H9 (cell line): ENCODE measurements around the gene CD84. TPM values are rescaled to one million over a fixed set of nuclear protein-coding genes. Genes with fewer than 3 reads are reported as not detected.

Experiments used
- DNase-seq: peaks from one replicate; pipeline ENCODE4 v3.0.0-alpha.2; 2017
- H2AFZ ChIP-seq: one replicate; pipeline ENCODE4 v1.6.1; 2013; ENCODE audit warnings: mild to moderate bottlenecking, low read length, control low read depth, moderate library complexity
- H2AK5ac ChIP-seq: 2 replicates; pipeline ENCODE4 v1.6.1; 2013; ENCODE audit warnings: low read length, control low read depth, mixed read lengths; ENCODE audit not compliant: insufficient read length
- H2BK120ac ChIP-seq: one replicate; pipeline ENCODE4 v1.6.1; 2013; ENCODE audit warnings: low read depth, mild to moderate bottlenecking, low read length, control low read depth, inconsistent platforms; ENCODE audit not compliant: poor library complexity, severe bottlenecking
- H2BK12ac ChIP-seq: 2 replicates; pipeline ENCODE4 v1.6.1; 2013; ENCODE audit warnings: low read length, control low read depth, mixed read lengths, low read depth; ENCODE audit not compliant: insufficient read length
- H2BK15ac ChIP-seq: 2 replicates; pipeline ENCODE4 v1.6.1; 2013; ENCODE audit warnings: low read depth, low read length, control low read depth
- H2BK20ac ChIP-seq: one replicate; pipeline ENCODE4 v1.6.1; 2013; ENCODE audit warnings: low read depth, mild to moderate bottlenecking, low read length, control low read depth, inconsistent platforms; ENCODE audit not compliant: poor library complexity, severe bottlenecking
- H2BK5ac ChIP-seq: 2 replicates; pipeline ENCODE4 v1.6.1; 2013; ENCODE audit warnings: low read length, control low read depth, mixed read lengths; ENCODE audit not compliant: insufficient read length
- H3K14ac ChIP-seq: 2 replicates; pipeline ENCODE4 v1.6.1; 2013; ENCODE audit warnings: low read length, control low read depth; ENCODE audit not compliant: insufficient read depth
- H3K18ac ChIP-seq: 2 replicates; pipeline ENCODE4 v1.6.1; 2013; ENCODE audit warnings: low read depth, mild to moderate bottlenecking, mixed read lengths, low read length, control low read depth; ENCODE audit not compliant: insufficient read length
- H3K23ac ChIP-seq: 2 replicates; pipeline ENCODE4 v1.6.1; 2013; ENCODE audit warnings: low read length, control low read depth, mixed read lengths, low read depth; ENCODE audit not compliant: insufficient read length
- H3K23me2 ChIP-seq: 2 replicates; pipeline ENCODE4 v1.6.1; 2013; ENCODE audit warnings: low read depth, mild to moderate bottlenecking, mixed read lengths, low read length, control low read depth; ENCODE audit not compliant: insufficient read length, poor library complexity, severe bottlenecking
- H3K27ac ChIP-seq: 2 replicates; pipeline ENCODE4 v1.5.1; 2013; ENCODE audit warnings: low read length, control low read depth, mixed read lengths, low read depth; ENCODE audit not compliant: insufficient read length
- H3K27me3 ChIP-seq: 2 replicates; pipeline ENCODE4 v1.6.1; 2013; ENCODE audit warnings: low read length, control low read depth, inconsistent platforms; ENCODE audit not compliant: insufficient read depth
- H3K4ac ChIP-seq: 2 replicates; pipeline ENCODE4 v1.6.1; 2013; ENCODE audit warnings: low read depth, mild to moderate bottlenecking, control low read depth, inconsistent platforms, low read length, moderate library complexity
- H3K4me1 ChIP-seq: 2 replicates; pipeline ENCODE4 v1.6.1; 2013; ENCODE audit warnings: low read length, control low read depth, inconsistent platforms; ENCODE audit not compliant: insufficient read depth
- H3K4me2 ChIP-seq: 2 replicates; pipeline ENCODE4 v1.6.1; 2013; ENCODE audit warnings: low read length, control low read depth, mixed read lengths; ENCODE audit not compliant: insufficient read length, insufficient read depth
- H3K56ac ChIP-seq: 2 replicates; pipeline ENCODE4 v1.6.1; 2013; ENCODE audit warnings: low read depth, mild to moderate bottlenecking, mixed read lengths, low read length, control low read depth; ENCODE audit not compliant: insufficient read length
- H3K79me1 ChIP-seq: 2 replicates; pipeline ENCODE4 v1.6.1; 2013; ENCODE audit warnings: low read depth, mild to moderate bottlenecking, moderate library complexity, low read length, control low read depth, inconsistent platforms; ENCODE audit not compliant: insufficient read depth, poor library complexity, severe bottlenecking
- H3K79me2 ChIP-seq: 2 replicates; pipeline ENCODE4 v1.6.1; 2013; ENCODE audit warnings: low read length, control low read depth, inconsistent platforms; ENCODE audit not compliant: insufficient read depth
- H3K9ac ChIP-seq: 2 replicates; pipeline ENCODE4 v1.6.1; 2013; ENCODE audit warnings: low read length, control low read depth, mixed read lengths; ENCODE audit not compliant: insufficient read length; ENCODE audit errors: extremely low read depth
- H3K9me3 ChIP-seq: one replicate; pipeline ENCODE4 v1.6.1; 2013; ENCODE audit warnings: low read depth, low read length, inconsistent platforms; ENCODE audit not compliant: control insufficient read depth
- H3T11ph ChIP-seq: one replicate; pipeline ENCODE4 v1.6.1; 2013; ENCODE audit warnings: mild to moderate bottlenecking, low read length, control low read depth, inconsistent platforms
- H4K20me1 ChIP-seq: one replicate; pipeline ENCODE4 v1.6.1; 2013; ENCODE audit not compliant: control insufficient read depth, insufficient read length, insufficient read depth
- H4K5ac ChIP-seq: 2 replicates; pipeline ENCODE4 v1.6.1; 2013; ENCODE audit warnings: low read depth, mild to moderate bottlenecking, mixed read lengths, low read length, control low read depth; ENCODE audit not compliant: insufficient read length
- H4K8ac ChIP-seq: replicated peaks from 2 replicates; pipeline ENCODE4 v1.6.1; 2013; ENCODE audit warnings: low read length, control low read depth, mixed read lengths, low read depth; ENCODE audit not compliant: insufficient read length
- H4K91ac ChIP-seq: 2 replicates; pipeline ENCODE4 v1.6.1; 2013; ENCODE audit warnings: low read depth, mild to moderate bottlenecking, moderate library complexity, mixed read lengths, low read length, control low read depth; ENCODE audit not compliant: insufficient read length
- H3K27ac Mint-ChIP-seq, 3 experiments: 2 replicates in 2 of 3; 3 replicates in 1 of 3; pipeline ENCODE4 v1.8.0; 2020 to 2021; ENCODE audit warnings: mixed read lengths in 3 of 3, mild to moderate bottlenecking in 1 of 3, moderate library complexity in 1 of 3
- H3K27me3 Mint-ChIP-seq: 2 replicates; pipeline ENCODE4 v1.8.0; 2021; ENCODE audit warnings: low read depth, mild to moderate bottlenecking, moderate library complexity, mixed read lengths
- H3K36me3 Mint-ChIP-seq, 3 experiments: 2 replicates in 2 of 3; 3 replicates in 1 of 3; pipeline ENCODE4 v1.8.0; 2020 to 2021; ENCODE audit warnings: low read depth in 3 of 3, mixed read lengths in 3 of 3; ENCODE audit not compliant: insufficient read depth in 1 of 3
- H3K4me1 Mint-ChIP-seq, 2 experiments: 2 replicates each; pipeline ENCODE4 v1.8.0; 2020; ENCODE audit warnings: mixed read lengths in 2 of 2
- H3K4me3 Mint-ChIP-seq, 2 experiments: 2 replicates in 1 of 2; 3 replicates in 1 of 2; pipeline ENCODE4 v1.8.0; 2020 to 2021; ENCODE audit warnings: mild to moderate bottlenecking in 2 of 2, mixed read lengths in 2 of 2, moderate library complexity in 1 of 2
- H3K9me3 Mint-ChIP-seq, 2 experiments: 2 replicates in 1 of 2; 3 replicates in 1 of 2; pipeline ENCODE4 v1.8.0; 2020; ENCODE audit warnings: mild to moderate bottlenecking in 2 of 2, mixed read lengths in 2 of 2, moderate library complexity in 1 of 2
- CTCF ChIP-seq: fragments of 200-600 bp; sonication (generic); conservative IDR thresholded peaks from 3 replicates; pipeline ENCODE4 v1.8.0; 2021; ENCODE audit warnings: antibody characterized with exemption, mild to moderate bottlenecking
- WGBS: extraction: QIAGEN DNeasy Blood & Tissue Kit; methylation state at CpG from one replicate; pipeline ENCODE4 v1.1.7; 2013; ENCODE audit warnings: missing lambda C conversion rate, low lambda C conversion rate, mixed read lengths; ENCODE audit not compliant: insufficient read length; ENCODE audit errors: extremely low coverage; 5-methylcytosine and 5-hydroxymethylcytosine counted together
- total RNA-seq: library from RNA; stranded (reverse); gene quantifications from 2 replicates; pipeline ENCODE4 v1.2.1, GENCODE V29; 2021

Gene CD84
- total RNA-seq, 1 experiment from 2014 or later = not detected

GRCh38 chr1:160549665-160550006, 29.7 kb downstream of the CD84 start:
- H3K23ac ChIP-seq = no peak overlapping the region
- H2AK5ac ChIP-seq = no peak overlapping the region
- Mint-ChIP-seq H3K36me3 (no peaks in the 10 kb centered on the region), H3K27me3 (peaks cover 2% of the 10 kb centered on the region; the same call in 1 of the 2 replicates), H3K9me3 (no peaks in the 10 kb centered on the region), H3K4me3 (no peak overlapping the region), H3K4me1 (0 out of 4 replicates have a peak, but pooled peaks cover 0 to 2% of the 10 kb centered on the region in 2 experiments), H3K27ac (no peak overlapping the region)
- H3K4me1 ChIP-seq = no peaks in the 10 kb centered on the region
- H2BK12ac ChIP-seq = no peak overlapping the region
- H3T11ph ChIP-seq = no peak overlapping the region
- H3K27me3 ChIP-seq = no peaks in the 10 kb centered on the region
- H3K4ac ChIP-seq = no peak overlapping the region
- no peak overlapping the region for H2BK15ac ChIP-seq
- H3K4me2 ChIP-seq = no peak overlapping the region
- H4K5ac ChIP-seq = no peak overlapping the region
- H3K79me2 ChIP-seq = no peaks in the 10 kb centered on the region
- no CpG with 5 or more reads among the region's 3 CpGs for WGBS
- H2BK20ac ChIP-seq = no peak overlapping the region
- no peak overlapping the region for H3K18ac ChIP-seq
- H3K56ac ChIP-seq = no peak overlapping the region
- no peak overlapping the region for H2AFZ ChIP-seq
- H4K8ac ChIP-seq = no peak overlapping the region
- H2BK5ac ChIP-seq = no peak overlapping the region
- H3K9ac ChIP-seq = no peak overlapping the region
- no peak for DNase-seq
- H3K14ac ChIP-seq = no peak overlapping the region
- no peak overlapping the region for H4K91ac ChIP-seq
- H3K23me2 ChIP-seq = no peaks in the 10 kb centered on the region
- TF ChIP-seq CTCF = no peak
- no peaks in the 10 kb centered on the region for H3K79me1 ChIP-seq
- H3K9me3 ChIP-seq = no peaks in the 10 kb centered on the region
- no peak overlapping the region for H3K27ac ChIP-seq
- H4K20me1 ChIP-seq = no peaks in the 10 kb centered on the region
- no peak overlapping the region for H2BK120ac ChIP-seq
